HG02943 (cell line): ENCODE results near the gene ST14.

Source experiments
- ATAC-seq: cut with Tn5 transposase; IDR thresholded peaks from one replicate; pipeline ENCODE4 v1.9.1; 2021; ENCODE audit warnings: mild to moderate bottlenecking, low read depth, moderate library complexity; ENCODE audit not compliant: unreplicated experiment

ST14 gene

GRCh38 chr11:130131961-130132850 lies 27.4 kb upstream of the ST14 start:
- ATAC-seq: no peak

DNA sequence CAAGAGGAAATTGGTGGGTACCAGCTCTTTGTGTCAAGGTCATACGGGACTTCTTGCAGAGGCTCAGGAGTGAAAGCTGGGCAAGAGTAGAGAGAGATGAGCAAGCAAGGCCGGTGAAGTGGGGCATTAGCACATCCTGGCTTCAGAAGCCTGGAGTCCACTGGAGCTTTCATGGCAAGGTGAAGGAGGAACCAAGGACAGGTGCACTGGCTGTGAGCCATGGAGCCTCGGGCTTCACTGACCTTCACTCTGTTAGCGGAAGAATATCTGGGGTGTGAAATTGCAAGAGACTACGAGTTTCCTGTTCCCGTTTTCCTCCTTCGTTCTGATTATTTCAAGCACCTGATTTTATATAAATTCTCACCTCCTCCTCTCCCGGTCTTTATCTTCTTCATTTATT lies 25.9 kb upstream of the ST14 start:
- no peak for ATAC-seq

DNA sequence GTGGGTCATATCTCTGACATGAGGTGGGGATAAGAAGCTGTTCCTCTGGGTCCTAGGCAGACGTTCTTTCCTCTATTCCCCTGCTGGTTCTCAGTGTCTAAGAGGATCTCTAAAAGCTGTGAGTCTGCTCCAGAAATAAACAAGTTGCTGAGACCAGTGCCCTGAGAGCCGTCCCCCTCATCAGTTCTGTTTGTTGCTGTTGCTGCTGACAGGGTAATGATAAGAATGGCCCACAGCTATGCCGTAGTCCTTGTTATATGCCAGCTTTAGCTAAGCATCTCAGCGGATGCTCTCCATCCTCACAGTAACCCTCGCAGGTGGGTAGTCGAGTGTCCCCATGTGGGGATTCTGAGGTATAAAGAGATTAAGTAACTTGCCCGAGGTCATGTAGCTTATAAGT lies 23.5 kb upstream of the ST14 start:
- ATAC-seq: no peak

DNA sequence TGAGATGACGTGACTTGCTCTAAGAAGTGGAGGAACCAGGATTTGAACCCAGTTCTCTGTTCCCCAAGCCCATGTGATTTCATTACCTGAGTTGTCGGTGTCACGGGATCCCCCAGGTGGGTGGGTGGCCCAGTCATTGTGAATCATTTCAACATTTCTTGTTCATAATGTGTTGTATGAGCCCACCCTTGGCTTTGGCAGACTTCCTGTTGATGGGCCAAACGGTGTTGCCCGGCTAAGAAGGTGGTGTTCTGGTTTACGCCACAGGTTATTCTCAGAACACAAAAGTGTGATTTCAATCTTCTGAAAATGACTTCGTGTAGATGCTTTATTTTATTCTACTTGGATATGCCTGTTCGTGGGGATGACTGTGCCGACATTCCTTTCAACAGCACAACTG lies 21.6 kb upstream of the ST14 start:
- no peak for ATAC-seq

- ATAC-seq: no peak
These were observed 20.2 kb upstream of the ST14 start for GRCh38 chr11:130139401-130139800.

DNA sequence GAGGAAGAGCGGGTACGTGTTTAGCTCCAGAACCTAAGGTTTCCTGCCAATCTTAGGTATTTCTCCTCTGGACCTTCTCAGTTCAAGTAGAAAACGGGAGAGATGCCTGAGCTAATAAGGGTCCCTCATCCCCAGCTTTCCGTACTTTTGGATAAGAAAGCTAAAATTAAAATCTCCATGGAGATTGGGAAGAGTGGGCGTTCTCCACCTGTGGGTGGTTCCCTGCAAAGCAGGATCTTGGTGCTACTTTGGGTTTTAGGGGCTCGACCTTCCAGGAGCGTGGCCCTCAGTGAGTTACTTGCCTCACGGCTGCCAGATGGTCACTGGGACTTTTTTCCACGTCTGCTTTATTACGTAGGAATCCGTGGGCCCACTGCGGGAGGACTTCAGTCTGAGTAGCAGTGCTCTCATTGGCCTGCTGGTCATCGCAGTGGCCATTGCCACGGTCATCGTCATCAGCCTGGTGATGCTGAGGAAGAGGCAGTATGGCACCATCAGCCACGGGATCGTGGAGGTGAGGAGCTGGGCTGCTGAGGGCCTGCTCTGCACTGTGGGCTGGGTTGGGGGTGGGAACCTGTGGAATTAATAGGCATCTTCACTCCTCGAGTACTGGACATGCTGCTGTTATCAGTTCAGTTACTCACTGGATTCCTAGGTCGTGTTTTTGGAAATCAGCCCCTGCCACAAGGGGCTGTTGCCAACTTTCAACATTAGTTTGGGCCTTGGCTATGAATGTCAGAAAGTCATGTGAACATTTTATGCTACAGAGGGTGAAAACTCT lies 17.8 kb upstream of the ST14 start:
- ATAC-seq: no peak

- no peak for ATAC-seq
These were observed 15.4 kb upstream of the ST14 start for GRCh38 chr11:130144141-130144540.

GRCh38 chr11:130144861-130145281 lies 14.7 kb upstream of the ST14 start:
- no peak for ATAC-seq

DNA sequence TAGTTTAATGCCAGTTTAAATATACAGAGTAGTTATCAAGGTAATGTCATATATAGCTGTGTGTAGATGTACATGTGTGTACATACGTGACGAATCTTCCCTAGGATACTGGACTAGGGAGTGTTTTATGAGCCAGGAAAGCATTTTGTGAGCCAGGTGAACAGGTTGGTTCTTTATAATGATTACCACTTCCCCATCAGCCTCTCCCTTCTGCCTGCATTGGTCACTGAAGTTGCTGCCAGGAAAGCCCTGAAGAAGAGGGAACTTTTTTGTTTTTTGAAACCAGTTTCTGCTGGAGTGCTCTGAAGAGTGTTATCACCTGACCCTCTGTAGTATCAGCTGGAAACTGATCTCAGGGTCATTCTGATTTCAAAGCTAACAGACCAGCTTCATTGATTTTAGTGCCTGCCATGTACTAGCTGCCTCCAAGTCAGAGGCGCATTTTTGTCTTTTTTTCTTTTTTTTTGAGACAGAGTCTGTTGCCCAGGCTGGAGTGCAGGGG lies 14.2 kb upstream of the ST14 start:
- ATAC-seq: no peak

- no peak for ATAC-seq
These were observed 13.4 kb upstream of the ST14 start for GRCh38 chr11:130145975-130146776.

DNA sequence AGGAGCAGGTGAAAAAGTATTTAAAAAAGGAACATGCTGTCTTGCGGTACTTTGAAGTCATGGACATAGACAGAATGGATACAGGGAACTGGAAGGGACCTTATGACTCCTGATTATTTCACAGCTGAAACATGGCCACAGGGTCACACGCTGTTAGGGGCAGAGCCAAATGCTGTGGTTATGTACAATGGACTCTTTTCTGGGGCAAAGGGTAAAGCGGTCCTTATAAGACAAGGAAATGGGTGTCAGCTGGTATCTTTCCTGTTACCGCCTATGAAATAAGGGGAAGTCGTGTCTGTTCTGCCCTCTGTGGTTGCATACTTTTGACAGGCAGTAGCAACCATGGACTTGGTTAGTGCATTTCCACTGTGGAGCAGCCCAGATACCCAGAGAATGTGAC lies 12.8 kb upstream of the ST14 start:
- ATAC-seq: no peak

DNA sequence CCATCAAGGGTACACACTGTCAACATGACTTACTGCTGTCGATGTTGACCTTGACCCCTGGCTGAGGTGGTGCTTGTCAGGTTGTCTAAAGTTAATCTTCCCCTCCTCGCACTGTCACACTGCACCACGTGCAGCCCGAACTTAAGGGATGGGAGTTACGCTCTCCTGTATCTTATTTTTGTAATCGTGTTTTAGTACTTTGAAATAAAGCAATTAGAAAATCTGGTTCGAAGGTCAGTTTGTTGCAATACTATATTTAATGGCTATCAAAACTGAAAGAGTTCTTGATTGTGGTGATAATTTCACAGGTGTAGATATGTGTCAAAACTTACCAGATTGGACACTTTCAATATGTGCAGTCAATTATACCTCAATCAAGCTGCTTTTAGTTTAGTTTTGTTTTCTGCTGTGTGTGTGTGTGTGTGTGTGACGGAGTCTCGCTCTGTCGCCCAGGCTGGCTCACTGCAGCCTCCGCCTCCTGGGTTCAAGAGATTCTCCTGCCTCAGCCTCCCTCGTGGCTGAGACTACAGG lies 10.7 kb upstream of the ST14 start:
- ATAC-seq: no peak

DNA sequence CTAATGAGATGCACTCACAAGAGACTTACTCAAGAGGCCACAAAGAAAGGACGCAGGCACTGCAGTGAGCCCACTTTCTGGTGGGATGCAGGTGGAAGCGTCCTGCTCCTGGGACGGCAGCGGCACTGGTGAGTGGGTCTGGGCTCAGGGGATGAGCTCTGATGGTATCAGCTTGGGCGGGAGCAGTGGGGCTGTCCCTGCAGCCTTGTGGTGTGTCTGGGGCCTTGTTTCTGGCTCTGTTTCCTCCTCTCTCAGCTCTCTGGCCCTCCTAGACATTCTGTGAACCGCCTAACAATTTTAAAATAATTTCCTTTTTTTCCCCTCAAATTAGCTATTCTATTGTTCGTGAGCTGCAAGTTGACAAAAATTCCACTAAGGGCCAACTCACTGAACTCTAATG lies 8.8 kb upstream of the ST14 start:
- ATAC-seq: no peak

DNA sequence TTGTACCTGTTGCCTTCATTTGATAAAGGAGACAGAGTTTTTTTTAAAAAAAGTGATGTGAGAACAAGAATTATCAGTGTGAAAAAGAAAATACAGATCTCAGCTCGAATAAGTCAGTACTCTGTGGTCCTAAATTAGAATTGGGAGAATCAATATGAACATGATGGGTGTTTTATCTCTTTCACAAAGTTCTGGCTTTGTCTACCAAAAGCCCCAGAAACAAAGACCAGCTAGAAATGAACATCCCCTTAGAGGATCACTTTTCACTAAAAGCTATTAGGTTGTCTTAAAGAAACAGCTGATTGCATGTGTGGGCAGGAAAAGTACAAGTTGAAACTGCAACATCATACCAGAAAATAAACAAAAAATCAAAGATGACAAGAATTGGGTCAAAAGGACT lies 8.4 kb upstream of the ST14 start:
- ATAC-seq: no peak

DNA sequence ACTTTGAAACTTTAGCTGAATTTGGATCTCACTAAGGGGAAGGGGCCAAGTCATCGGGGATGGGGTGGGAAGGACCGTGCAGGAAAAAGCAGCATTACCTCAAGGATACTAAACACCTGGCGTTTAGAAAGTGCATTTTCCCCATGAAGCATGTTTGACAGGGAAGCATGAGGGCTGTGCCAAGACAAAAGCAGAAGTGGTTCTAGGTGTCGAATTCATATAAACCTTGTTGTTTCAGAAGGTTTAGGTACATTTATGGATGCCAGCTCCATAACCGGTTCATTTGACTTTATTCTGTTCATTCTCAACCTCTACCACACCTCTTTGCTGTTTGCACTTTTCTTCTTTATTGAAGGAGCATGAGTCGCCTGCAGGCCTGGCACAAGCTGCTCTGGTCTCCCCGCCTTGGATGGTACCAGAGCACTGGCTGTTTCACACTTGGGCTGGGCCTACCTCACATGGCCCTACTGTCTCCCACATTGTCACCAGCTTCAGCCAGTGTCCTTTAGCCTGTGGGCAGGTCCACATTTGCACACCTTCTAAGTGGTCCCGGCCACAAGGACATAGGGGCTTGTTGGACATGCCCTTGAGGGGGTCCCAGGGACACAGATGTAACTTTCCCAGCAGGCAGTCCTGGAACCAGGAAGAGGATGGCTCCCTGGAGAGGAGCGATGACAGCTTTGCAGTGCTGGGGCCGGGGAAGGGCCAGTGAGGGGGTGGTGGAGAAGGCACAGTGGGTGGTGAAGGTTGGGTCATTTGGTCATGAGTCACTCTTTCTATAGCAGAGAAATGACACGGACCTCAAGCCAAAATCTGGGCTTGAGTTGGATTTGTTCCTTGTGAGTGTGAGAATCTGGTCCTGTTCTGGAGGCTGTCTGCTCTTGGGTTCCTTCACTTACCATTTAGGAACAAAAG lies 3.2 kb upstream of the ST14 start:
- ATAC-seq: no peak

DNA sequence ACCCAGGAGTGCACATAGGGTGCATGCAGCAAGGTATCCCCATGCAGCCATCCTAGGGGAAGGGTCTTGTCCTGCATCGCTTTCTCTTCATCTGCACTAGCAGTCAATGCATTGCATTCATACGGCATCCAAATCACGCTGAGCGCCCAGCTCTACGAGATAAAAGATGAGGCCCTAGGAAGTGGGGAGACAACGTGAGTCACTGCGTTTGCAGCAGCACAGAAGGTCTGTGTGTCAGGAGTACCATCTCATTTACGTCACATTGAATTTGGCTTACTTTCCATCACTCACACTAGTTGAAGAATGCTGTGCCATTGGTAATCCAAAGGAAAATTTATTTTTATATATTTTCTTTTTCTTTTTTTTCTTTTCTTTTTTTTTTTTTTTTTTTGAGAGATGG lies 2.5 kb upstream of the ST14 start:
- no peak for ATAC-seq

GRCh38 chr11:130157840-130158239 lies 1.7 kb upstream of the ST14 start:
- no peak for ATAC-seq

GRCh38 chr11:130159139-130159538 lies 443 bp upstream of the ST14 start:
- no peak for ATAC-seq

DNA sequence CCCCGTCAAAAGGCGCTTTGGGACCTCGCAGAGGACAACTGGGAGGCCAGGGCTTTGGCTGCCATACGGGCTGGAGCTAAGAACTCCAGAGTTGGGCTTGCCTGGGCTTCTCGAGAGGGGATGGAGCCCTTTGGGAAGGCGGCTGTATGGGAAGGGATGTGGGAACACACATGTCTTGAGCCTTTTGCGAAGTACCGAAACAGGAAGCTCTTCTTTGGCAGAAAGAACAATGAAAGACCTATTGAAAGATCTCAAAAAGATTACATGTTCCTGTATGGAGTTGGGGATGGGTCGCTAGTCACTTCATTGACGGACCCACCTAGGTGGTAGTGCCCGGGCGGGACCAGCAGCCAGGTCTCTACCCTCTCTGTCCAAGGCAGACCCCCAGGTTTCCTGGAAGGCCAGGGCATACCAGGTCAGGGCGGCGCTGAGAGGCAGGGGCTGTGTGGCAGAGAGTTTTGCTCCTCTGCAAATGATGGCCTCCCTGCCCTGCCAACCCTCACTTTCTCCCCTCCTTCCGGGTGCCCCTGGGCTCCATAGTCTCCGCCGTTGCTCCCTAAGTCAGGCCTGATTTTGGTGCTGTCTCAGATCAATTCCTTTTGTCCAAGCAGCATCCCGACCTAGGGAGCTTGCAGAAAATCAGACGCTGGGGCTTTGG lies 1.0 kb downstream of the ST14 start:
- no peak for ATAC-seq
